Frontal cortex (tissue), 4 donors: ENCODE measurements around the gene CHRNA1. TPM values are rescaled to one million over a fixed set of nuclear protein-coding genes. Genes with fewer than 3 reads are reported as not detected.
A peak's percentile ranks its signal among the peaks of the same experiment; 100 is the strongest.
"Not testable (repeated sequence)": the region's sequence is repeated elsewhere in the genome, so short reads cannot be mapped to it uniquely, and the experiment has no call there.

Source experiments
- DNase-seq, 2 donors: peaks; one replicate each; pipeline ENCODE4 v3.0.0; 2012; ENCODE audit warnings: low spot score in 2 of 2
- FAIRE-seq: peaks from 2 replicates; lab custom pipeline; 2012; peaks lifted over from hg19 to GRCh38; lab: Jason Lieb, UNC
- total RNA-seq: library from RNA; depleted of rRNA; stranded (reverse); fragments of >200 nt; gene quantifications from one replicate; pipeline ENCODE4 v1.2.3, GENCODE V29; 2014
- donor health status: control.
- donor health status: control.
- donor health status: control.

Gene CHRNA1
- total RNA-seq, 1 donor from 2014 or later = not detected

DNA sequence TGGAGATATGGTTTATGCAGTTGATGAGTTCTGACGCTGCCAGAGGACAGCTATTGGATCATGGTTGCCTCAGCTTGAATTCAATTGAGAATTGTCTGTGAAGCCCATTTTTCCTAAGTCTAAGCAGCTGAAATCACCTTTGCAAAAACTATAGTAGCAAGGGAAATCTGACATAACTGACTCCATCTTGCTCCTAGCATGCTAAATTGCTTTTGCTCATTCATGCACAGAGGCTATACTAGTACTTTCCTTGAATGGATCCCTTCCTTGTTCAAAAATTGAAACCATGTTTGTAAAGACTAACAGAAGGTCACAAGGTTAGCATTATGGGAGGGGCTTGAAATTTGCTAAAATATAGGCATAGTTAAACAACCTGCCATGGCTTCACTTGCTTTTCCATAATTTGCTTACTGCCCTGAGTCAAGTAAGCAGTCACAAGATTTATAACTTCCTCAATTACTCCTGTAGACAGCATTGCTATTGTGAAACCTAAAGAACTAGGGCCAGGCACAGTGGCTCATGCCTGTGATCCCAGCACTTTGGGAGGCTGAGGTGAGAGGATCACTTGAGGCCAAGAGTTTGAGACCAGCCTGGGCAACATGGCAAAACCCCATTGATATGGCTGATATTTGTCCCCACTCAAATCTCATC is 41.2 kb downstream of the CHRNA1 start:
- FAIRE-seq = no peak
- DNase-seq = no peak

DNA sequence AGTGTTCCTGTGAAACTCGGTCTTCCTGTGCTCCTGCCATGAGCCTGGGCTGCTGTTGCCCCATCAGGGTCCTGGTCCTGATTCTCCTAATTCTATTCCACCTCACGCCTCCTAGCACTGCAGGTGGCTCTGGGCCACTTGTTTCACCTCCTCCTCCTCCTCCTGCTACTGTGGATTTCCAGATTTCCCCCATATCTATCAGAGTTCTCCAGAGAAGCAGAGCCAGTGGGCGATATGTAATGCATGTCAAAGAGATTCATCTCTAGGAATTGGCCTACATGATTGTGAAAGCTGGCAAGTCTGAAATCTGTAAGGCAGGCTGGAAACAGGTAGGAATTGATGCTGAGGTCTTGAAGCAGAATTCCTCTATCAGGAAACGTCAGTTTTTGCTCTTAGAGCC is 45.3 kb downstream of the CHRNA1 start:
- no peak for DNase-seq
- no peak for FAIRE-seq

DNA sequence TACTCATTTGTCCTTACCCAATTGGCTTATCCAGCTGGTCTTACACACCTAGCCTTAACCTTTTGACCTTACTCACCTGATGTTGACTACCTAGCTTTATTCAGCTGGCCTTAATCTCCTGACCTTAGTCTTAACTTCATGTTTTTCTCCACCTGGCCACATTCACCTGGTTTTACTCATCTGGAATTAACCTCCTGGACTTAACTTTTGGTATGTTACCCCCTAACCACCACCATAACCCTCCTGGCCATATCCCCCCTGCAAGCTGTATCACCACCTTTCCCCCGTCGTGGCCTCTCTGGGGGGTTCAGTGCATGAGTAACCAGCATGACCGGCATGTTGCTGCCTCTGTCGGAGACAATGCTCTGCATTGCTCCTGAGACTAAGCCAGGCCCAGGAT is 45.7 kb downstream of the CHRNA1 start:
- DNase-seq (no peak), FAIRE-seq (no peak)

DNA sequence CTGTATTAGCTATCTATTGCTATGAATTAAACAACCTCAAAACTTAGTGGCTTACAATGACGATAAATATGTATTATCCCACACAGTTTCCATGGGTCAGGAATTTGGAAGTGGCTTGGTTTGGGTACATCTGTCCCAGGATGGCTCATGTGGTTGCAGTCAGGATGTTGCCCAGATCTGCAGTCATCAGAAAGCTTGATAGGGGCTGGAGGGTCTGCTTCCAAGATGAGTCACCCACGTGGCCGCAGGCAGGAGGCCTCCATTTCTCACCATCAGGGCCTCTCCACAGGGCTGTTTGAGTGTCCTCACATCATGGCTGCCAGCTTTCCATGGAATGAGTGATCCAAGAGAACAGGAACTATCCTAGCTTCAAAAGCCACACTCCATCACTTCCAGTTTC is 46.4 kb downstream of the CHRNA1 start:
- DNase-seq (no peak), FAIRE-seq (no peak)

DNA sequence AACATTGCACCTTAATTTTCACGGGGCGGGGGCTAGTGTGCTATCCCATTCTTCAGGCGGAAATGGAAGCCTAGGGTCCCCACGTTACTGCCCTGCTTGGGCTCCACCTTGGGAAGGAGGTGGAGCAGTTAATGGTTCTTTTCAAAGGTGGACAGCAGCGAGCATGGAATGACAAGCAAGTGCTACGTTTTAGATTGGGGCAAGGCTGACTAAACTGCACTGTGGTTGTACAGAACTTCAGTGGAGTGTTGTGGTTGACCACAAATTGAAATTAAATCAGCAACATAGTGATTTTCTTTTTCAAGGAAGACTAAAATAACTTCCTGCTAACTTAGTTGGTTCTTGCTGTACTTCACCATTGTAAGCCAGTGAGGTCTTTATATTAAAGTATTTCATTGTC is 47.0 kb downstream of the CHRNA1 start:
- DNase-seq (no peak), FAIRE-seq (no peak)

DNA sequence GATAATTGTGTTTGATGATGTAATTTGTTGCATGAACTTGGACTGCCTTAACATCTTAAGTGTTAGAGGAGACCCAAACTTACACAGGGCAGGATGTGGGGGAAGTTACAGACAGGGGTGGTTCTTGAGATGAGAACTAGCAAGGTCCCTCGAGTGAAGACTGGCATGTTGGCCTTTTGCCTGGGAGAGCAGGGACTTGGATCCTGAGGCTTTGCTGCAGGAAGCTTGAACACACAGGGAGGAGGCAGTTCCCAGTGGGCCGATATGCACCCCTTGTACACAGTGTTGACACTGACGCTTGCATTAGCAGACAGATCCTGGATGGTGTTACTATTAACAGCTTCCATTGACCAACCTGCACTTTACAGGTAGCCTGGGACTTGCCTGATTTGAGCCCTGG is 47.5 kb downstream of the CHRNA1 start:
- DNase-seq (no peak), FAIRE-seq (no peak)

DNA sequence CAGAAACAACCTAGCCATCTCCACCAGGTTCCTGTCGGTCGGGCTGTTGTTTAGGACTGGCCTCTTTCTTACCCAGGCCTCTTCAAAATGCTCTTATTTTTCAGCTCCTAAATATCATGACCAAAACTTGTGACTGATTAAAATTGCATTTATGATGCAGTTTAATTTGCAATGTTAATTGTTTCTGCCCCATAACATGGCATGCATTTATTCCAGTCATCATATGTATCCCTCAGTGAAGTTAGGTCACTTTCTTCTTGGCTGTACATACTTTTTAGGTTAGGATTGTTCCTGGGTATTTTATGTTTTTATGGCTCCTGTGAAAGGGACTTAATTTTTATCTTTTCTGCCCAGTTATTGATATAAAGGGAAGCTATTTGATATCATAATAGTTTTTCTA is 50.6 kb downstream of the CHRNA1 start:
- FAIRE-seq = no peak
- no peak for DNase-seq

DNA sequence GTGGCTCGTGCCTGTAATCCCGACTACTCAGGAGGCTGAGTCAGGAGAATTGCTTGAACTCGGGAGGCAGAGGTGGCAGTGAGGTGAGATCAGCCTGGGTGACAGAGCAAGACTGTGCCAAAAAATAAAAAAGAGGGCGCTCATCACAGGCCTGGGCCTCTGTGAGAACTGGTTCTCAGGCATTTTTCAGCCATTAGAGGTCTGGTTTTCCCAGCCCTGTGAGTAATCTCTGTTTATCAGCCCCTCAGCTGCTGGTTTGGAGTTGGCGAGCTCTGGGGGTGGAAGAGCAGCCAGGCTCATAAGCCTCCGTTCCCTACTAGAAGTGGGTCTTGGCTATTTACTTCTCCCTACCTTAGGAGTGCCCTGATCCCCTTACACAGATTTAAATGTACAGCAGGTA is 53.1 kb downstream of the CHRNA1 start:
- FAIRE-seq = no peak
- no peak for DNase-seq

DNA sequence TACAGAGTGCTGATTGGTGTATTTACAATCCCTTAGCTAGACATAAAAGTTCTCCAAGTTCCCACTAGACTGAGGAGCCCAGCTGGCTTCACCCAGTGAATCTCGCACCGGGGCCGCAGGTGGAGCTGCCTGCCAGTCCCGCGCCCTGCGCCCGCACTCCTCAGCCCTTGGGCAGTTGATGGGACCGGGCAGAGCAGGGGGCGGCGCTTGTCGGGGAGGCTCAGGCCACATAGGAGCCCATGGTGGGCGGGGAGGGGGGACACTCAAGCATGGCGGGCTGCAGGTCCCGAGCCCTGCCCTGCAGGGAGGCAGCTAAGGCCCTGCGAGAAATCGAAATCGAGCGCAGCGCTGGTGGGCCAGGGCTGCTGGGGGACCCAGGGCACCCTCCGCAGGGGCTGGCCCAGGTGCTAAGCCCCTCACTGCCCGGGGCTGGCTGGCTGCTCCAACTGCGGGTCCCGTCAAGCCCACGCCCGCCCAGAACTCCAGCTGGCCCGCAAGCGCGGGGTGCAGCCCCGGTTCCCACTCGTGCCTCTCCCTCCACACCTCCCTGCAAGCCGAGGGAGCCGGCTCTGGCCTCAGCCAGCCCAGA is 54.8 kb downstream of the CHRNA1 start:
- not testable (repeated sequence) for DNase-seq, FAIRE-seq

DNA sequence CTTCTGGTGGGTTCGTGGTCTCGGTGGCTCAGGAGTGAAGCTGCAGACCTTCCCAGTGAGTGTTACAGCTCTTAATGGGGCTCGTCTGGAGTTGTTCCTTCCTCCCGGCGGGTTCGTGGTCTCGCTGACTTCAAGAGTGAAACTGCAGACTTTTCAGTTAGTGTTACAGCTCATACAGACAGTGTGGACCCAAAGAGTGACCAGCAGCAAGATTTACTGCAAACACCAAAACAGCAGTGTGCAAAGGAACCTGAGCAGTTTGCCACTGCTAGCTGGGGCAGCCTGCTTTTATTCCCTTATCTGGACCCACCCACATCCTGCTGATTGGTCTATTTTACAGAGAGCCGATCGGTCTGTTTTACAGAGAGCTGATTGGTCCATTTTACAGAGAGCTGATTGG is 55.6 kb downstream of the CHRNA1 start:
- no peak for DNase-seq
- FAIRE-seq = no peak

DNA sequence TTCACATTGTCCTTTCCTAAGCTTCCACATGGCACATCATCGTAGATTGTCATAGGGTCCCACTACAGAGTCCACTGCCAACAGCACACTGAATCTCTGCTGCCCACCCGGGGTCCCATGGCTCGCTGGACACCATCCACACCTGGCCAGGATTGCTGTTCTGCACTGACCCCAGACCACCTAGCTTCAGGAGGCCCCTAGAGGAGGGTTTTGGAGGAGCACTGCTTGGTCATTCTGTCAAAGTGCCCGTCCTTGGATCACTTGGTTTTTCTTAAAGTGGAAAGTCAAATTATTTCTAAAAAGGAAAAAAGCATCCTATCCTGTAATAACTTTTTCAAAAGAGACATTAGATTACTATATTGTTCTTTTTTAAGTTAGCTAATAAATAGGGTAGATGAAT is 59.0 kb downstream of the CHRNA1 start:
- no peak for FAIRE-seq
- DNase-seq = no peak

DNA sequence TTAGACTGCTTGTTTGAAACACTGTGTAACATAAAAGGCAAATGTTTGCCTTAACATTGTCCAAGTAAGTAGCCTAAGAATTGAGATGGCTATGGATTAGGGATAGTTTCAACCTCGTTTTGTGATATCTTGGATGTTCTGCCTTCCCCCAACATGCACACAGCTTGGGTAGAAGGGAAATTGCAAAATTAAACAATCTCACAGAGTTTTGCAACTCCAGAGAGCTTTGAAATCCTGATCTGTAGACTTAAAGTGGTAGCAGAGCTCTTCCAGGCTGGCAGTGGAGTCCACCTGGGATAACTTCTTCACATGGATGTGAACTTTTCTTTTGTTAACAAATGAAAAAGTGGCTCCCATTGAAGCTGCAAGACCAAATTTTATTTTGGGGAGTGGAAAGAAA is 59.6 kb downstream of the CHRNA1 start:
- DNase-seq (no peak), FAIRE-seq (no peak)

DNA sequence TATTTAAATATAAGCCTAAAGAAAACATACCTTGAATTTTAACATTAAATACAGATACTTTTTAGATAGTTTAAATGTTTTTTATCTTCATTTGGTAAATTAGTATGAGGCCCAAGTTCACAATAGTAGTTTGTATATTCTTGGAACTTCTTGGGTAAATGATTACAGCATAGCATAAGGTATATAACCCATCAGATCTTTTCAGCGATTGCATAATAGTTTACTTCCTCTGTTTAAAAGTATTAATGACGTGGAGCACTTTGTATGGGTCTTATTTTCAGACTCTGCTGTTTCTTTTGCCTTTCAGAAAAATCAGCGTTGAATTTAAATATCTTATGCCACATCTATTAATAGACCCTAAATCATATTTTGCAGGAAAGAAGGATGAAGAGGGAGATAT is 60.2 kb downstream of the CHRNA1 start:
- FAIRE-seq = no peak
- no peak for DNase-seq

DNA sequence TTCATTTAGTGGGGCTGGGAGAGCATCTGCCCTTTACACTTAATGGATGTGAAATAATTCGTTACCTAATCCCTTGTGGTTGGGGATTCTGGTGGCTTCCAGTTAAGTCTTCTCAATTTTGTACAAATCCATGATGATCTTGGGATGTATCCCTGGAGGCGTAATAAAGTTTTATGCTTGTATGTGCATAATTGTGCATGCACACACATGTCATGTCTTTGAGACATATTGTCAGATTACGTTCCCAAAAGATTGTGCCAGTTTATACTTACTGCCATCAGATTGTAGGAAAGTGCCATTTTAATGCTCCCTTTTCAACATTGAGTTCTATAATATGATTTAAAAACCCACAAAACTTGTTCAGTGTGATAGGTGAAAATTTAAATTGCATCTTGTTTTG is 60.8 kb downstream of the CHRNA1 start:
- DNase-seq (no peak), FAIRE-seq (no peak)

DNA sequence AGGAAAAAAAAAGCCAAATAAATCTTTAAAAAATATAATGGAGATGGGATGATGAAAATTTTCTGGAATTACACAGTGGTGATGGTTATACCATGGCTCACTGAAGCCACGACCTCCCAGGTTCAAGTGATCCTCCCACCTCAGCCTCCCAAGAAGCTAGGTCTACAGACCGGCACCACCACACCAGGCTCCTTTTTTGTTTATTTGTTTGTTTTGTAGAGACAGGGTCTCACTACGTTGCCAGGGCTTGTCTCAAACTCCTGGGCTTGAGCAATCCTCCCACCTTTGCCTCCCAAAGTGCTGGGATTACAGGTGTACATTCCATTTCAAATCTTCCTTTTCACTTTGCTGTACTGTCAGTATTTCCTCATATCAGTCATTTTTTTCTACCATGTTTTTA is 61.7 kb downstream of the CHRNA1 start:
- FAIRE-seq (no peak), DNase-seq (no peak)

DNA sequence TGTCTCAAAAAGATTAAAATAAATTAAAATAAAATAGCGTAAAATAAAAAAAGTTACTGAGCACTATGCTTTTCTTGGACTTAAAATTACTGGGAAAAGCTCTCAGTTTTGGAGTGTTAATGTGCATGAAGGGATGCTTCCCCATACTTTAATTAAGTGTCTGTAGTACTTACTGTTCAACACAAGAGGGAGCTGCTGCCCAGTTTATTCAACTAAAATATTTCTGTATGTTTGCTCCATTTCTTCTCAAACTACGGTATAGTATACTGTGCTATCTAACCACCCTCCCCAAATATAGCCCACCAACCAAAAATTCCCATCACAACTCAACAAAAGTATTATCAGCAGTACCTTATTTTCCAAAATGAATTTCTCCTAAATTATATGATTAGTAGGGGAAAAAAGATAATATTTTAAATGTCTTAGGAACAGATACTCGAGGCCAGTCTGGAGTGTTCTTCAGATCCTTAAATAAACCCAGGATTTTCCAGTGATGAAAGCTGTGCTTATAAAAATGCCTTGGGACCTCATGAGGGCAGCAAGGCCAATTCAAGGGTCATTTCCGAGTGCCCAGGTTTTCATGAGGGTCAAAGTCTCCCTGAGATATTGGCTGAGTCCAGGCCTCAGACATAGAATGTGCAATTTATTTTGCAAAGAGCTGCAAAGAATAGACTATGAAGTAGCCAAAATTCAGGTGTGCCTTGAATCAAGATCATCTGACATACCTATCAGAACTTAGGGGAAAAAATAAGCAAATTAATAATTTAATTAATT is 64.1 kb downstream of the CHRNA1 start:
- peak; percentile 70 for FAIRE-seq
- DNase-seq = peak; percentile 54 to 69

Other genes with a start within 250 kb of the CHRNA1 start
- gene WIPF1, start 166.7 kb downstream of the CHRNA1 start, total RNA-seq = 1.2 TPM
- 57.1 TPM for gene CHN1, start 240.9 kb upstream of the CHRNA1 start, total RNA-seq